RWPE2 (cell line): Measurements from ENCODE around the gene ARF3.

Experiments used
- ATAC-seq: fragments of 200-7000 bp; cut with Tn5 transposase; 3 replicates; pipeline ENCODE4 v1.9.1; 2021; ENCODE audit warnings: low read depth
- DNase-seq: peaks from one replicate; pipeline ENCODE4 v3.0.0-alpha.2; 2020; ENCODE audit warnings: low spot score
- H3K27ac ChIP-seq: fragments of 450-650 bp; 2 replicates; pipeline ENCODE4 v1.5.1; 2017; ENCODE audit warnings: mild to moderate bottlenecking; ENCODE audit not compliant: poor library complexity, severe bottlenecking
- H3K27me3 ChIP-seq: fragments of 250-450 bp; sonication (Bioruptor Pico); 2 replicates; pipeline ENCODE4 v1.5.1; 2021; ENCODE audit warnings: mild to moderate bottlenecking, moderate library complexity; ENCODE audit not compliant: insufficient read depth, poor library complexity, severe bottlenecking
- H3K36me3 ChIP-seq: fragments of 250-450 bp; sonication (Bioruptor Pico); 2 replicates; pipeline ENCODE4 v1.5.1; 2020; ENCODE audit warnings: low read depth, mild to moderate bottlenecking, moderate library complexity
- H3K4me1 ChIP-seq: fragments of 250-450 bp; sonication (Bioruptor Pico); 2 replicates; pipeline ENCODE4 v1.5.1; 2021; ENCODE audit warnings: mild to moderate bottlenecking, moderate library complexity; ENCODE audit not compliant: insufficient read depth, poor library complexity, severe bottlenecking
- H3K4me3 ChIP-seq: fragments of 250-450 bp; sonication (Bioruptor Pico); 2 replicates; pipeline ENCODE4 v1.5.1; 2021; ENCODE audit warnings: mild to moderate bottlenecking, moderate library complexity; ENCODE audit not compliant: severe bottlenecking
- H3K9me3 ChIP-seq: fragments of 250-450 bp; sonication (Bioruptor Pico); 2 replicates; pipeline ENCODE4 v1.5.1; 2021; ENCODE audit warnings: mild to moderate bottlenecking, moderate library complexity; ENCODE audit not compliant: severe bottlenecking
- TF ChIP-seq, protein P1 (sequence below): fragments of 450-650 bp; IDR thresholded peaks from one replicate; pipeline ENCODE4 v1.5.1; 2017; ENCODE audit warnings: mild to moderate bottlenecking, moderate library complexity; ENCODE audit not compliant: poor library complexity, severe bottlenecking

ARF3 gene

DNA sequence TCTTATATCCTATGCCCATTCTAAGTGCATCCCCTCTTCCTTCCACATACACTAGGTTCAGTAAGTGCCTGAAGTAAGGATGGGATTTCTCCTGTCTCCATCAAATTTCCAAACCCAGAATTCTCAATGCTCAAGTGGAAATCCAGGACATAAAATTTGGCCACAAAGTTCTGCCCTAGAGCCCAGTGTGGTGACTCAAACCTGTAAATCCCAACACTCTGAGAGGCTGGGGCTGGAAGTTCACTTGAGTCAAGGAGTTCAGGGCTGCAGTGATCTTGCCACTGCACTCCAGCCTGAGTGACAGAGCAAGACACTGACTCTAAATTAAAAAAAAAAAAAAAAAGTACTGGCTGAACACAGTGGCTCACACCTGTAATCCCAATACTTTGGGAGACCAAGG, 4.5 kb upstream of the ARF3 start:
- H3K27me3 ChIP-seq, result no peaks in the 10 kb centered on the region
- H3K9me3 ChIP-seq, result no peaks in the 10 kb centered on the region
- H3K36me3 ChIP-seq, result no peaks in the 10 kb centered on the region
- H3K4me3 ChIP-seq, result no peak overlapping the region
- no peaks in the 10 kb centered on the region for H3K4me1 ChIP-seq
- no peak overlapping the region for H3K27ac ChIP-seq
- TF ChIP-seq, protein P1, sequence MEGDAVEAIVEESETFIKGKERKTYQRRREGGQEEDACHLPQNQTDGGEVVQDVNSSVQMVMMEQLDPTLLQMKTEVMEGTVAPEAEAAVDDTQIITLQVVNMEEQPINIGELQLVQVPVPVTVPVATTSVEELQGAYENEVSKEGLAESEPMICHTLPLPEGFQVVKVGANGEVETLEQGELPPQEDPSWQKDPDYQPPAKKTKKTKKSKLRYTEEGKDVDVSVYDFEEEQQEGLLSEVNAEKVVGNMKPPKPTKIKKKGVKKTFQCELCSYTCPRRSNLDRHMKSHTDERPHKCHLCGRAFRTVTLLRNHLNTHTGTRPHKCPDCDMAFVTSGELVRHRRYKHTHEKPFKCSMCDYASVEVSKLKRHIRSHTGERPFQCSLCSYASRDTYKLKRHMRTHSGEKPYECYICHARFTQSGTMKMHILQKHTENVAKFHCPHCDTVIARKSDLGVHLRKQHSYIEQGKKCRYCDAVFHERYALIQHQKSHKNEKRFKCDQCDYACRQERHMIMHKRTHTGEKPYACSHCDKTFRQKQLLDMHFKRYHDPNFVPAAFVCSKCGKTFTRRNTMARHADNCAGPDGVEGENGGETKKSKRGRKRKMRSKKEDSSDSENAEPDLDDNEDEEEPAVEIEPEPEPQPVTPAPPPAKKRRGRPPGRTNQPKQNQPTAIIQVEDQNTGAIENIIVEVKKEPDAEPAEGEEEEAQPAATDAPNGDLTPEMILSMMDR, result no peak
- DNase-seq (no peak), ATAC-seq (no peak)

DNA sequence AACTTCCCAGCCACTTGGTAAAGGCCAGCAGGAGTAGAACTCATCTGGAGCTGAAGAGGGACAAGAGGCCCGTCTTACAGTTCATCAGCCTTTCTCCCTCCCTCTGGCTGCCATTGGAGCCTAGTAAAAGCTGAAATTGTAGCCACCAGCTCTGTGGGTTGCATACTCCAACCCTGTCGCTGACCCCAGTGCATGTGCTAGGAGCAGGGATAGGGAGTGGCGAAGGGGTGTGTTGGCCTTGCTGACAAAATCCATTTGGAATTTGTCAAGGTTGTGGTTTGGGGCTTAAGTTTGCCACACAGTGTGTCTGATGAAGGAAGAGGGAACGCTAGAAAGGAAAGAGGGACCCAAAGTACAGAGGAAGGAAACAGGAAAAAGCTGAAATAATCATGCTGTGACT, 4.0 kb upstream of the ARF3 start:
- Histone ChIP-seq H3K9me3 (no peaks in the 10 kb centered on the region), H3K27ac (no peak overlapping the region), H3K4me1 (no peaks in the 10 kb centered on the region), H3K4me3 (no peak overlapping the region), H3K36me3 (no peaks in the 10 kb centered on the region), H3K27me3 (no peaks in the 10 kb centered on the region)
- ATAC-seq (no peak), DNase-seq (no peak)
- TF ChIP-seq, protein P1, result no peak

DNA sequence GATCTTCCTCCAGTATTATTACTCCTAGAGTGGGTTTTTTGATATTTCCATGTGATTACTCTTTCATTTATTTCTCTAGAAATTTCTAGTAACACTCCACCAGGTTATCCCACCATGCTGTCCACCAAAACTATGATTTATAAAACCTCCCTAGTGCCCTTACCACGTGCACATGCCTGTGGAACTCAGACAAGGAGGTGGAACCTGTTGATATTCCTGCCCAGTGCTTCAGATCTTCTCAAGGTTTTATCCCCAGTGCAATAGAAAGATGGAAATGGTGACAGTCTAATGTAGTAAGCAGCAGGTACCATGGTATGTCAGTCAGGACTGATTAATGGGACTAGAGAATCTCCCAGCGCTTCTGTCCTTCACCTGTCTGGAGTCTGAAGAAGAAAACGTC, 3.5 kb upstream of the ARF3 start:
- no peak for DNase-seq
- TF ChIP-seq, protein P1, result no peak
- ATAC-seq, result no peak

DNA sequence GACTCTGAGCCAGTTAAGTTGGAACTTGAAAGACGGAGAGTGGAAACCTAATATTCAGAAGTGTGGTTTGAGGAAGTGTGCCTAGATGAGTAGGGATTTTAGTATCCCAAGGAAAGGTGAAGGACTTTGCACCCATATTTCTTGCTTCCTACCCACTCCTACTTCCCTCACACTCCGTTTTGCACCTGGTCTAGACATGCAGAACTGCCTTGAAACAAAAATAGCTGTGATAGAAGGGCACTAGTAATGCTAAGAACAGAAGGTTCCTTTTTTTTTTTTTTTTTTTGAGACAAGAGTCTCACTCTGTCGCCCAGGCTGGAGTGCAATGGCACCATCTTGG, 732 bp upstream of the ARF3 start:
- peak overlapping the region; percentile 65 for H3K27ac ChIP-seq

More for the DNA sequence above, 3.5 kb upstream of the ARF3 start:
- no peaks in the 10 kb centered on the region for H3K4me1 ChIP-seq
- H3K9me3 ChIP-seq, result no peaks in the 10 kb centered on the region
- no peaks in the 10 kb centered on the region for H3K27me3 ChIP-seq
- H3K27ac ChIP-seq, result no peak overlapping the region
- H3K4me3 ChIP-seq, result no peak overlapping the region
- H3K36me3 ChIP-seq, result peaks cover 1% of the 10 kb centered on the region

DNA sequence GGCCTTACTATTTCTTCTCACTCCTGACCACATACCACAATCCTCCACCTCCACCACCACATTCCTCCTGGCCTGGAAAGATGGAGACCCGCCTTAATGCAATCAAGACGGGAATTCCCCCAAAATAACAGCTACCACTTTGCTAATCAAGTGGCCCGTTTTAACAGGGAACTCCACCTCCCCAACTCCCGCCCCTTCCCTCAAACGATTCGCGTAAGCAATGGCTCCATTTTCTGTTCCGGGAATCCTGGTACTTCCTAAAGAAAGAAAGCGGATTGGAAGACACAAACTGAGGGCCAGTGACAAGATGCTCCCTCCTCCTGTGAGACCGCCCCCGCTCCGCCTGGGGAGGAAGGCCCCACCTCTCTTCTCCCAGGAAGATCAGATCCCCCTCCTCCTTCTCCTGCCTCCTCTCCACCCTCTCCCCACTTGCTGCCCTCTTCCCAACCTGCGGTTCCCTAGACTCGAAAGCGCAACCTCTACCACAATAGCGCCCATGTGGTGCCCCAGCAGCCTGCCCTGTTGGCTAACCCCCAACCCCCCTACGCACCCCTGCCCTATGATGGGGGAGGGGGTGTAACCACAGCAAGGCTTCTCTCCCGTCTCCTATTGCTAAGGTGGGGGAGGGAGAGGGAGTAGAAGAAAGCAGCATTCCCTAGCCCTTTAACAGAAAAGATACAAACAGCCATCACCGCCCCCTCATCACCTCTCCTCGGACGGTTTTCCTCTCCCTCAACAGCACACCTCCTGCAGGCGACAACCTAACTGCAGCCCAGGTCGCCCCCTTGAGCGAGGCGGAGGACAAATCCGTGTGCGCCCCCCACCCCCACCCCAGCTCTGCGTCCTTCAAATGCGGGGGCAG, 777 bp downstream of the ARF3 start:
- H3K36me3 ChIP-seq, result peaks cover 36% of the 10 kb centered on the region
- ATAC-seq, result peak; percentile 80
- TF ChIP-seq, protein P1, result no peak
- H3K4me3 ChIP-seq, result peak overlapping the region; percentile 90
- peak; percentile 90 for DNase-seq
- no peaks in the 10 kb centered on the region for H3K27me3 ChIP-seq
- H3K27ac ChIP-seq, result peak overlapping the region; percentile 65
- H3K4me1 ChIP-seq, result no peaks in the 10 kb centered on the region
- H3K9me3 ChIP-seq, result no peaks in the 10 kb centered on the region

More for the DNA sequence above, 732 bp upstream of the ARF3 start:
- no peak for DNase-seq
- Histone ChIP-seq H3K27me3 (no peaks in the 10 kb centered on the region), H3K9me3 (no peaks in the 10 kb centered on the region), H3K4me3 (peak overlapping the region; percentile 90), H3K4me1 (no peaks in the 10 kb centered on the region), H3K36me3 (peaks cover 24% of the 10 kb centered on the region)
- ATAC-seq, result no peak
- TF ChIP-seq, protein P1, result no peak
